Neural progenitor cell (in vitro differentiated cells): ENCODE results near the gene UBXN11.
"Not testable (repeated sequence)": the region's sequence is repeated elsewhere in the genome, so short reads cannot be mapped to it uniquely, and the experiment has no call there.

Source experiments
- CTCF ChIP-seq: fragments of 200-600 bp; sonication (generic); IDR thresholded peaks from 2 replicates; pipeline ENCODE4 v1.5.1; 2017; ENCODE audit warnings: antibody characterized with exemption, mild to moderate bottlenecking
- EZH2 ChIP-seq: fragments of 200-600 bp; sonication (generic); IDR thresholded peaks from 2 replicates; pipeline ENCODE4 v1.6.1; 2017; ENCODE audit warnings: antibody characterized with exemption, mild to moderate bottlenecking, moderate library complexity

- not testable (repeated sequence) for TF ChIP-seq CTCF, EZH2
Measured at GRCh38 chr1:26307966-26308899, 1.8 kb upstream of the UBXN11 start.
